Right kidney (tissue), 9 donors: ENCODE measurements around the gene RNASE3.
A peak's percentile ranks its signal among the peaks of the same experiment; 100 is the strongest.
"Not testable (repeated sequence)": the region's sequence is repeated elsewhere in the genome, so short reads cannot be mapped to it uniquely, and the experiment has no call there.

ENCODE experiments used
- DNase-seq: peaks from one replicate; pipeline ENCODE4 v3.0.0-alpha.2; 2016
- long read RNA-seq, 8 donors: transcript quantifications; one replicate each; lab custom pipeline, GENCODE V29; 2026

RNASE3 gene
- long read RNA-seq, donor 1 = 0 reads
- long read RNA-seq, donor 2 = 0 reads
- long read RNA-seq, donor 3 = 0 reads
- long read RNA-seq, donor 4 = 0 reads
- long read RNA-seq, donor 5 = 0 reads
- long read RNA-seq, donor 6 = 0 reads
- long read RNA-seq, donor 7 = 0 reads
- long read RNA-seq, donor 8 = 0 reads

DNA sequence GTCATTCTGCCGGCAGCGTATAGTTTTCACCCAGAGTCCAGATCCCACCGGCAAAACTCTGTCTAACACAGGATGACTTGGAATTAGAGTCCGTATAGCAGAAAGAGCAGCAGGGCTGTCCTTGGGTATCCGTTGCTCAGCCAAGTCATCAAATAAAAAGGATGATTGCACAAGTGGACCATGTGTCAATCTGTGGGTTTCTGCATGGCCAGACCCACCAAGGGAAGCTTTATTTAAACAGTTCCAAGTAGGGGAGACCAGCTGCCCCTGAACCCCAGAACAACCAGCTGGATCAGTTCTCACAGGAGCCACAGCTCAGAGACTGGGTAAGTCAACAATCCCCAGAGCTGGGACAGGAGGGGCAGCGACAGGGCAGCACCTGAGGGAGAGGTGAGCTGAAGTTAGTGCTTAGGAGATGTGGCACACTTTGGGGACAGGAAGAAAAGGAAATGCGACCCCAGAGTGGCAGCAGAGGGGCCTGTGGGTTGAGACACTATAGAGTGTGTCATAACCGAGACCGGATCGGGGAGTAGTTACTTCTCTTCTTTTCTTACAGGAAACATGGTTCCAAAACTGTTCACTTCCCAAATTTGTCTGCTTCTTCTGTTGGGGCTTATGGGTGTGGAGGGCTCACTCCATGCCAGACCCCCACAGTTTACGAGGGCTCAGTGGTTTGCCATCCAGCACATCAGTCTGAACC, at the start of gene RNASE3:
Gene RNASE3, plus strand, starts transcription at position 260 of the 700 bp plus-strand sequence. Its CDS starts 302 bp downstream, at position 562.
- not testable (repeated sequence) for DNase-seq

DNA sequence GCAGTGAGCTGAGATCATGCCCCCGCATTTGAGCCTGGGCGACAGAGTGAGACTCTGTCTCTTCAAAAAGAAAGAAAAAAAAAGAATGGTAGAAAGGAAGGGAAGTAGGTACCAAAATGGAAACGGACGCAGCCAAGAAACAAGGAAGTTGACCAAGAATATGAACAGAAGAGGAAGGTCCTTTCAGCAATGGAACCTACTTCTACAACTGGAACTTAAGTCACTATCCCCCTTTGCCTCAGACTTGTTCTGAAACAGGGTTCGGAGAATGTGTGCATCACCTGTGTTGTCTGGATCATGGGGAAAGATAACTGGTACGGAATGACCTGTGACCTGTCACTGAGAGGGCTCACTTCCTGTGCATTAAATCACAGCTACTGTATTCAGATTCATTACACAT, 44.6 kb upstream of the RNASE3 start:
- DNase-seq = no peak

DNA sequence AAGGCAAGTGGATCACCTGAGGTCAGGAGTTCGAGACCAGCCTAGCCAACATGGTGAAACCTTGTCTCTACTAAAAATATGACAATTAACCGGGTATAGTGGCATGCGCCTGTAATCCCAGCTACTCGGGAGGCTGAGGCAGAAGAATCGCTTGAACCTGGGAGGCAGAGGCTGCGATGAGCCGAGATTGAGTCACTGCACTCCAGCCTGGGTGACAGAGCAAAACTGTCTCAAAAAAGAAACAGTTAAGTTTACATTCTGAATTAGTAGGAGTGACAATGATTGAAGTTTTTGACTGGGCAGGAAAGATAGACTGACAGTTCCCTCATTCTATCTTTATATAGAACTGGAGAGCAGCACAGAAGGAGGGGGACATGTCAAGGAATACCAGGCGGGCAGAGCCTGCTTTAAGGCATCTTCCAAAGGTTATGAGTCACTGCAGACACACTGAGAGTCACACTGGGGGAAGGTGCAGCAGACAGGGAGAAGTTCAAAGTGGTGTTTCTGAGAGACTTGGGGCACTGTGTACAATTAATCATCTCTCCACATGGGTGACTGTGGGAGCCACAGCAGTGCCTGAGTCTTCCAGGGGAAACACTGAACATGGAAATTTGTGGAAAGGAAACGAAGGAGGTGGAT, 42.8 kb upstream of the RNASE3 start:
- no peak for DNase-seq

DNA sequence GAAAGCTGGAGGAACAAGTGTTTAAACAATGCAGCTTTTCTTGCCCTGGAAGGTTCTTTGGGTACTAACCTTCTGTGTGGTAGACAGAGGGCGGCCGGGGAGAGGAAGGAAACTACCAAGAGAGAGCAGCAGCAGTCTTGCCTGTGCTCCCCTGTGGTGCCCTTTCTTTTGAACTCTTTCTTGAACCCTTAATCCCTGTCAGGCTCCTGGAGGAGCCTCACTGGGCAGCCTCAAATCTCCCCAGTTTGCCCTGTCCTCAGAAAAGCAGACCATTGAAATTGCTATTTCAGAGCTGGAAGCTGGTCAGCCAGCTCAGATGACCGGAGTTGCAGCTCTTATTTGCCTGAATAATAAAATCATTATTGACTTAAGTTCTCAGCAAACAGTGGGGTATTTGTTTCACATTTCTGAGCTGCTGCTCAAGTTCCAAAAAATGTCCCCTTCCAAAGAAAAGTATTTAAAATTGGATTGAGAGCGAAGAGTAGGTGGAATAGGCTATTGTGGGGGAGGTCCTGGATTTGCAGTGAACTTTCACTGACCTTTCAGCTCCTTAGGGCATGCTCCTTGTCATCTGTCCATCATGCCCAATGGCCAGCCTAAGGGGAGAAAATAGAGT, 42.1 kb upstream of the RNASE3 start:
- no peak for DNase-seq

DNA sequence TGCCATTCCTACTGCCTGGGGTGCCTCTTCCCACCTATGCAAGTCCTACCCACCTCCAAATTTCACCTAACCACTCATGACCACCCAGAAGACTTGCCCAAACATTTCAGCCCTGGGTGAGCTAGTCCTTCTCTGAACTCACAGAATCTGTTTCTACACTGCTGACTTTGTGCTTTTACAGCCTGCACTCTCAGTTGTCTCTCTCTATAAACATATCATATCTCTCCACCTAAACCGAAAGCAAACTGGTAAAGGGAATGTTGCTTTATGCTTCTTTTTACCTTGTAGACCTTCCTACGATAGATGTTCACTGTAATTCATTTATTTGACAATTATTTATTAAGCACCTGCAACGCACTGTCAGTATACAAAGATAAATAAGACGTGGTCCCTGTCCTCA, 38.1 kb upstream of the RNASE3 start:
- no peak for DNase-seq

DNA sequence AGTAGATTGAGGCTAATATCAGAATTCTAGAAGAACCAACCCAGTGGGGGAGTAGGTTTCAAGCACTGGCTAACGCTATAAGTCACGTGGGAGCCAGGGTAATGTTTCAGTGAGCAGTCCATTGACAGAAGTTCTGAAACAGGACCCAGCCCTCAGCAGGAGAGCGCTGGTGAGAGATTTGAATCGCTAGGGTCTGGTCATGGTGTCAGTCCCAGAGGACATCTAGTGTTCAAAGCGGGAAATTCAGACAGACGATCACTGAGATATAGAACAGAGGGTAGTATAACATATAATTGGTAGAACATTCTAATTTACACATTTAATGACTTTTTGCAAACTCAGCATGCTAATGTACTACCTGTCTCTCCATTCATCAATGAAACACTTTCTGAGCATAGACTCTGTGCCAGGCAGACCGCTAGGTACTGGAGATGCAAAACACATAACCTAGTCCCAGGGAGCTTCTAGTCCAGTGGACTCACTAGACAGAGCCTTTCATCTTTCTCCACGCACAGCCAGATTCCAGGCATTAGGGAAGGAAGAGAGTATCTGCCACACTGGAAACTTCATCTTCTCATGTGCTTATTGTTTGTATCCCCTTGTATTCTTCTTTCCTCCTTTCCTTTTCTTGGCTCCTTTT, 35.4 kb upstream of the RNASE3 start:
- DNase-seq = peak; percentile 43

DNA sequence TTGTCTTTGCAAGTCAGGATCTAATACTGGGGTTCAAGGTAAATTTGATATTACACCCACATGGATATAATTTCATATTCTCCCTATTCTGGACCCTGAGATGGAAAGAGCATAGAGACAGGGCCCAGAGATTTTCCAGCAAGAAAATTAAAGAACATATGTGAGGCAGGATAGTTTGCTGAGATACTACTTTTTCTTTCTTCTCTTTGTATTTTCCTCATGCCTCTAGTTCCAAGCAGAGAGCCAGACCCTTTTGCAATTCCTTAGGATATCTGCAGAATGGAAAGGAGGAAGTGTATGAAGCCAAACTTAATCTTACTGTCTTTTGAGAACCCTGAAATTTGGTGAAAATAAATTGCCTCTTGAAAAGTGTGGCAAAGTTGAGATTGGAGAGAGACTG, 34.0 kb upstream of the RNASE3 start:
- DNase-seq = no peak

DNA sequence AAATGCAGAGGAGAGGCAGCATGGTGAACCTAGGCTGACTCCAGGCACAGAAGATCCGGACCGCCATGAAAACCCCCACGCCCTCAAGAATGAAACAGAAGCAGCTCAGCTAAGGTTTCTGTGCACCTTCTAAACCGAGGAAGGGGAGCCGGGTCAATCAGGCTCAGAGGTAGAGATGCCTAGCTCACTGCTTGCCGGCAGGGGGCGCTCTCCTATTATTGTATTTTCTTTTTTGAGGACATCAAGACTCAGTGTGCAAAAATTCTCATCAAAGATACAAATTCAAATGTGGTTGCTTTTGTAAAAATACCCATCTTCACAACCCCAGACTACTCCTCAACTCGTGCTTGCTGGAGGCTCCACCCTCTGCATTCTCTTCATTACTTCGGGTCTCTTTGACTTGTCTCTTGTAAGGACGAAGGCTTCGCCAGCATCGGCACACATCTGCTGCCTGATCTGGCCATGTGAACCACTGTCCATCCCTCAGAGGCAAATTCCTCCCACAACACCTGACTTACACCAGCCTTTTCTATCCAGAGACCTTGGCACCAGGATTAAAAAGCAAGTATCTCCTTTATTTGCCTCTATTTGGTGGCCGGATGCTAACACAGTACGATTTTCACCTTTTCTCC, 33.4 kb upstream of the RNASE3 start:
- DNase-seq = peak; percentile 24

DNA sequence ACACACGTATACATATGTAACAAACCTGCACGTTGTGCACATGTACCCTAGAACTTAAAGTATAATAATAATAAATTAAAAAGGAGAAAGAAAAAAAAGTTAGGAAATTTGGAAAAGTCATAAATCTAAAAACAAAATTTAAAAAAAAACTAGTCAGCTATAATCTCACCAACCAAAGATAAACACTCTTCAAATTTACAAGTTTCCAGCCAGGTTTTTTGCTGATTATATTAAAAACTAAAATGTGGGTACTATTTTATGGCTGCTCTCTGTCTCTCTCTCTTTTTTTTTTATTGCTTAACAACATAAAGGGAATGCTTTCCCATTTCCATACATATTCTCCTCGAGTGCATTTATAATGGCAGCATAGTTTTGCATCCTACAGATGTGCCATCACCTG, 25.0 kb upstream of the RNASE3 start:
- no peak for DNase-seq

DNA sequence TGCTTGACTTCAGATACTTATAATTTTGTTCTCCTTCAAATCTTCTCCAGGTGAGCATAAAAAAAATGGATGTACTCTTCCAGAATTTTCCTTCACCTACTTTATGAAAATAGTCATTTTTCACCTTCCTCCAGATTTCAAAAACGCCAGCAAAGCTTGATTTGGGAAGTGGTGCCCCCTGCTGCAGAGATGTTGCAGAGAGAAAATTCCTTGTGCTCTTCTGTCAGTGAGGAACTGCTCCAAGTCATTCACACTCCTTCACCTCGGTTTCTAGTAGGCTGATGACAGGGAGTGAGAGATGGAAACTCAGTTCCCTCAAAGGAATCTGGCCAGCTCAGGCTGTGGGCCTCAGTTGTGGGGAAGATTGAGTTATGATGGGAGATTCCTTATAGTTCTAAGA, 24.2 kb upstream of the RNASE3 start:
- no peak for DNase-seq

DNA sequence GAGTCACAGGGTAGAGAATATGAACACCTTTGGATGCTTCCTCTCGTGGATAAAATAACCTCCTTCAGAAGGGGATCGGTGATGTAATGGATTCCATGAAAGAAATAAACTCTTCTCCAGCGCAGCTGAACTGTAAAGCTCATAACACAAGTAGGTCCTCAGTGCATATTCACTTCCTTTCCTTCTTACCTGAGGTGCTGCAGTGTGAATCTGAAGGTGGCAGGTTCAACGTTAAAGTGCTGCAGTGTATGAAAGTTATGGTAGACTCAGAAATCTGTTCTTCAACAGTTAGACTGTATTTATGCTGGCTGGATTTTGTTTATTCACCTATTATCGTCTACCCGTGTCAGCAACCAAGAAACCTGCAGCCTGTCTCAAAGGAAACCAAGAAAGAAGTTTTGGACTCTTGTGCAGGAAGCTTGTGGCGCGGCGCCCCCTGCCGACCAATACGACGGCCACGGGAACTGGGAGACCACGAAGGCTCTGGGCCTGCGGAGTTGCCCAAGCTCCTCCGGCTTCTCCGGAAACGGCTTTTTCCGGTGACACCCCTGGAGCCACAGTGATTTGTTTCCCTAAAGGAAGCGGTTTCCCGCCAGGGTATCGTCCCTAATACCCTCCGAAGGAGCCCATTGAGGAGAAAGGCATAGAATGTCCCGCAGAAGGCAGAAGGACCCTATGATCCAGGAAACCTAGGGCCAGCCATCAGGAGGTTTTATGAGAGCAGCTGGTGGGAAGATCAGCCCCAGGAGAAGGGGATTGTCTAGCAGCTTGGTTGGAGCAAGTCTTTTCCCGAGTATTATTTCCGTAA, 17.6 kb upstream of the RNASE3 start:
- peak; percentile 33 for DNase-seq

DNA sequence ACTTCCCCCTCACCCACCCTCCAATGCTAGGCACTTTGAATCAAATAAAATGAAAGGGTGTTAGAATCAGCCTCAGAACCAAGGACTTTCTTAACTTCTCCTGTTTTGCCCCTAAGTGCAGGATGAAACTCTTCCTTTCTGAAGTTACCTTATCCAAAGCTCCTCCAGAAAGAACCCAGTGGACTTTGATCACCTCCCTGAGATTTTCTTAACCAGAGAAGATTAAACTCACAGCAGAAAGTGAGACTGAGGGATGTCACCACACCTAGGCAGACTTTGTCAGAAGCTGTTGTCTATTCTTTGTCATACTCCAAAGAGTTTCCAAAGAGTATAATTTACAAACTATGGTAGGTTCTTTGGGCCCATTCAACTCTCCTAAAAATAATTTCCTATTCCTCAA, 14.2 kb upstream of the RNASE3 start:
- DNase-seq = no peak

DNA sequence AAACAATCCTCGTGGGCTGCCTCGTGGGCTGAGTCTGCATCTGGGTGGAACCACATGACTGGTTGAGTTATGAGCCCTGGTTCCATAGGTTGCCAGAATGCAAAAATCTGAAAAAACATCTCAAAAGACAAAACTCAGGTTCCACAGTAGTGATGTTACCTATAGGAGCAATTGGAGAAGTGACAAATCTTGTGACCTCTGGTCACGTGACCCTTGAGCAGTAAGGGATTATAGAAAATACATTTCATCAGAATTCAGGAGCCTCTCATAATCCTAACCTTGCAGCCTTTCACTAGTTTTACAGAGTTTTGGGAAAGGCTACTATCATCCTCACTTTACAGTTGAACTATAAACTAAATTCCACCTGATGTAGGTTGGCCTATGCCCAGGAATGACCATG, 12.5 kb upstream of the RNASE3 start:
- DNase-seq = no peak

DNA sequence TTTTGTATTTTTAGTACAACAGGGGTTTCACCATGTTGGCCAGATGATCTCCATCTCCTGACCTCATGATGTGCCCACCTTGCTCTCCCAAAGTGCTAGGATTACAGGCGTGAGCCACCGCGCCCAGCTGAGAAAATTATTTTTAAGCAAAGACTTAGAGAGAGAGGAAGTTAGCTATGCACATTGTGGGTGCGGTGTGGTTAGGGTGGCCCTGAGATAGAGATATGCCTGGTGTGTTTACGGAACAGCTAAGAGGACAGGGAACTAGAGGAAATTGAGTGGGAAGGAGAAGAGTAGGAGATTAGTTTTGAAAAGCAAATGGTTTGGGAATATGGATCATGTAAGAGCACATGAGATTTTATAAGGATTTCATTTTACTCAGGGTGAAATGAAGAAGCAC, 10.0 kb upstream of the RNASE3 start:
- not testable (repeated sequence) for DNase-seq

DNA sequence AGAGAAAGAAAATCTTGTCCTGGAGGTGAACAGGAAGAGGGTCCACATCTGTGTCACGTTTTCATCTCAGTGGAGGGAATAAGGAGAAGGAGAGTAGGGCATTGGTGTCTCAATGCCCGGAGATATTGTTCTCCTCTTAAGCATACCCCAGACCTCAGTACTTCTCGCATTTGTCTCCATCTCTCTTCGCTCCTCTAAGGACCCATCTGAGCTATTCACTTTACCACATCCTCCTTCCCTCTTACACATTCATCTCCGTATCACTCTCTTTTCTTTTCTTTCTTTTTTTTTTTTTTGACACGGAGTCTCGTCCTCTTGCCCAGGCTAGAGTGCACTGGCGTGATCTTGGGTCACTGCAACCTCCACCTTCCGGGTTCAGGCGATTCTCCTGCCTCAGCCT, 8.4 kb upstream of the RNASE3 start:
- not testable (repeated sequence) for DNase-seq

DNA sequence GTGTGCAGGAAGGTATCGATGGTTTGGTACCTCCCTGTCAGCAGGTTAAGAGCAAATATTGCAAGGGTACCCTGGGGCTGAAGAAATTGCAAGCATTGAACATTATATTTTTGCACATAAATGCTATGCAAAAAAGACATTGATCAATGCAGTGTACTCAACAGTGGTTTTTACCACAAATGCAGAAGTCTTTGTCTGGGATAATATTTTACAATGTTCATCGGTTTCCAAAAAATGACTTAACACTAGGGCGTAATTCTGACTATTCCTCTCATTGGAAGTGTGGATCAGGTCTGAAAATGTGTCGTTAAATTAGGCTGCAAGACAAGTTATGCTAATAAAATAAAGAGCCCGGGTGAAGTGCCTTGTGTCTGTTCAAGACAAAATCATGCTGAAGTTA, 2.8 kb upstream of the RNASE3 start:
- not testable (repeated sequence) for DNase-seq

DNA sequence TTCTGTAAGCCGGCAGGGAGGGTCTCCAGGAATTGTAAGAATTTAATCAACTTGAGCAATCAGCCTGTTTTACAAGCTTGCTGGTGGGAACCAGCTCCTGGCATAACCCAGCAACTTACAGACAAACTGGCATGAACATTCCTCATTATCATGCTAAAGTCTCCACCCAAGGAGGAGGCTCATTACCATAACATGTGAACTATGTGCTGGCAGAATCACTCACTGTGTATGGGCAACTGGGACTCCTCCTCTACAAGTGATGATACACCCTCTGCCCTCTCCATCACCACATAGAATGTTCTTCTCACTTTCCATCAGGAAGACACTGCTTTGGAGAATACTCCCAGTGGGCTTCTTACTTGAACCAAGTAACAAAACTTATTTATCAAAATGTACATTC, 4.1 kb downstream of the RNASE3 start:
- not testable (repeated sequence) for DNase-seq

DNA sequence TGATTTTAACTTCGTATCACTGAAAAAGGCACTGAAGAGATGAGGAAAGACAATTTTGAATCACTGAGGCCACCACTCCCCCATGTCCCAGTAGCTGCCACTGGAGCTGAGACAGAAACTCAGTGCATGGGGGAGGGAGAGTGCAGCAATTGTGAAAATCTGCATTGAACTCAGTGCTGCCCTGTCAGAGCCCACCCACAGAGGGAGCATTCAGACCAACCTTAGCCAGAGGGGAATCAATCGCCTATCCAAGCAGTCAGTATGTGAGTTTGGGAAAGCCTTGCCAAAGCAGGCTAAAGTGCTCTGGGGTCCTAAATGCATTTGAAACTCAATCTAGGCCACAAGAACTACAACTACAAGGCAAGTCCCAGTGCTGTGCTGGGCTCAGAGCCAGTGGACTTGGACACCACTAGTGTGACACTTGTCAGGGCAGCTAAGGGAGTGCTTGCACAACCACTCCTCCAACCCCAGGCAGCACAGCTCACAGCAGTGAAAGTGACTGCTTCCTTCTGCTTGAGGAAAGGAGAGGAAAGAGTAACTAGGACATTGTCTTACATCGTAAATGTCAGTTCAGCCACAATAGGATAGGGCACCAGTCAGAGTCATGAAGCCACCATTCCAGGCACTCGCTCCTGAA, 13.3 kb downstream of the RNASE3 start:
- DNase-seq = no peak

DNA sequence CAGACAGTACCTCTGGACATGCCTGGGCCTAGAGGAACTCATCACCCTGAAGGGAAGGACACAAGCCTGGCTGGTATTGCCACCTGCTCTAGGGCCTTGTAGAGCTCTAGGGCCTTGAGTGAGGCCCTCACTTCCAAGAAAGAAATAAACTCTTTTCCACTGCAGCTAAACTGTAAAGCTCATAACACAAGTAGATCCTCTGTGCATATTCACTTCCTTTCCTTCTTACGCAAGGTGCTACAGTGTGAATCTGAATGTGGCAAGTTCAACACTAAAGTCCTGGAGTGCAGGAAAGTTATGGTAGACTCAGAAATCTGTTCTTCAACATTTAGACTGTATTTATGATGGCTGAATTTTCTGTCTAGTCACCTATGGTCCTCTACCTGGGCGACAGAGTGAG, 14.5 kb downstream of the RNASE3 start:
- no peak for DNase-seq

DNA sequence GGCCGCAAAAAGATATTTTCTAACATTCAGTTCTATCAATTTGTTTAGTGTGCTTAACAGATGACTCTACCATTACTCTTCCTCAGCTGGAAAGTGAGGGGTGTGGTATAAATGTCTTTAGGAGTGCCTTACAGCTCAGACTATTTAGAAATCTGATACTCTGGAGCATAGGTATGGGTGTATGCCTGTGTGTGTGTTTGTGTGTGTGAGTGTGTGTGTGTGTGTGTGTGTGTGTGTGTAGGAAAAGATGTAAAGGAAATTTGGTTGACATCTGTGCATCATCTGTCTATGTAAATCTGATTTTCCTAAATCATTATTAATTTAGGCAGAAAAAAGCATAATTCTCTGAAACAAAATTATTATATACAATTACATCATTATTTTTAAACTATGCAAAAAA, 16.0 kb downstream of the RNASE3 start:
- DNase-seq = no peak

DNA sequence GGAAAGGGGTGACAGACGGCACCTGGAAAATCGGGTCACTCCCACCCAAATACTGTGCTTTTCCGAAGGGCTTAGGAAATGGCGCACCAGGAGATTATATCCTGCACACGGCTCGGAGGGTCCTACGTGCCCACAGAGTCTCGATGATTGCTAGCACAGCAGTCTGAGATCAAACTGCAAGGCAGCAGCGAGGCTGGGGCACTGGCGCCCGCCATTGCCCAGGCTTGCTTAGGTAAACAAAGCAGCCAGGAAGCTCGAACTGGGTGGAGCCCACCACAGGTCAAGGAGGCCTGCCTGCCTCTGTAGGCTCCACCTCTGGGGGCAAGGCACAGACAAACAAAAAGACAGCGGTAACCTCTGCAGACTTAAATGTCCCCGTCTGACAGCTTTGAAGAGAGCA, 19.6 kb downstream of the RNASE3 start:
- DNase-seq = not testable (repeated sequence)
